Glutamatergic neuron (in vitro differentiated cells): ENCODE measurements around the gene DNMT1. TPM values are rescaled to one million over a fixed set of nuclear protein-coding genes. Genes with fewer than 3 reads are reported as not detected.
A peak's percentile ranks its signal among the peaks of the same experiment; 100 is the strongest.

Experiments used
- DNase-seq: peaks from one replicate; pipeline ENCODE4 v3.0.0; 2022
- H3K27ac Mint-ChIP-seq: one replicate; pipeline ENCODE4 v1.8.0; 2020; ENCODE audit warnings: mild to moderate bottlenecking, mixed read lengths, inconsistent platforms; ENCODE audit not compliant: unreplicated experiment
- H3K27me3 Mint-ChIP-seq: one replicate; pipeline ENCODE4 v1.8.0; 2020; ENCODE audit warnings: mild to moderate bottlenecking, moderate library complexity, mixed read lengths, inconsistent platforms; ENCODE audit not compliant: unreplicated experiment
- H3K36me3 Mint-ChIP-seq: one replicate; pipeline ENCODE4 v1.8.0; 2020; ENCODE audit warnings: mild to moderate bottlenecking, mixed read lengths, inconsistent platforms; ENCODE audit not compliant: unreplicated experiment
- H3K4me1 Mint-ChIP-seq: one replicate; pipeline ENCODE4 v1.8.0; 2020; ENCODE audit warnings: mild to moderate bottlenecking, low read depth, mixed read lengths, inconsistent platforms; ENCODE audit not compliant: unreplicated experiment
- H3K4me3 Mint-ChIP-seq: one replicate; pipeline ENCODE4 v1.8.0; 2020; ENCODE audit warnings: mild to moderate bottlenecking, mixed read lengths, inconsistent platforms; ENCODE audit not compliant: unreplicated experiment
- H3K9me3 Mint-ChIP-seq: one replicate; pipeline ENCODE4 v1.8.0; 2020; ENCODE audit warnings: mild to moderate bottlenecking, moderate library complexity, mixed read lengths, inconsistent platforms; ENCODE audit not compliant: unreplicated experiment
- total RNA-seq: library from RNA; stranded (reverse); fragmentation: NEBNext Ultra II Directional; extraction: Animal tissue kit (Norgen Biotek cat#: 25700); gene quantifications from one replicate; pipeline ENCODE4 v1.2.1, GENCODE V29; 2021; ENCODE audit not compliant: unreplicated experiment
- TF ChIP-seq, protein P1 (sequence below): fragments of 200-600 bp; sonication (generic); IDR thresholded peaks from one replicate; pipeline ENCODE4 v1.5.0; 2021; ENCODE audit not compliant: partially characterized antibody, unreplicated experiment

The DNMT1 gene
- total RNA-seq, 1 donor from 2014 or later: 129 TPM

DNA sequence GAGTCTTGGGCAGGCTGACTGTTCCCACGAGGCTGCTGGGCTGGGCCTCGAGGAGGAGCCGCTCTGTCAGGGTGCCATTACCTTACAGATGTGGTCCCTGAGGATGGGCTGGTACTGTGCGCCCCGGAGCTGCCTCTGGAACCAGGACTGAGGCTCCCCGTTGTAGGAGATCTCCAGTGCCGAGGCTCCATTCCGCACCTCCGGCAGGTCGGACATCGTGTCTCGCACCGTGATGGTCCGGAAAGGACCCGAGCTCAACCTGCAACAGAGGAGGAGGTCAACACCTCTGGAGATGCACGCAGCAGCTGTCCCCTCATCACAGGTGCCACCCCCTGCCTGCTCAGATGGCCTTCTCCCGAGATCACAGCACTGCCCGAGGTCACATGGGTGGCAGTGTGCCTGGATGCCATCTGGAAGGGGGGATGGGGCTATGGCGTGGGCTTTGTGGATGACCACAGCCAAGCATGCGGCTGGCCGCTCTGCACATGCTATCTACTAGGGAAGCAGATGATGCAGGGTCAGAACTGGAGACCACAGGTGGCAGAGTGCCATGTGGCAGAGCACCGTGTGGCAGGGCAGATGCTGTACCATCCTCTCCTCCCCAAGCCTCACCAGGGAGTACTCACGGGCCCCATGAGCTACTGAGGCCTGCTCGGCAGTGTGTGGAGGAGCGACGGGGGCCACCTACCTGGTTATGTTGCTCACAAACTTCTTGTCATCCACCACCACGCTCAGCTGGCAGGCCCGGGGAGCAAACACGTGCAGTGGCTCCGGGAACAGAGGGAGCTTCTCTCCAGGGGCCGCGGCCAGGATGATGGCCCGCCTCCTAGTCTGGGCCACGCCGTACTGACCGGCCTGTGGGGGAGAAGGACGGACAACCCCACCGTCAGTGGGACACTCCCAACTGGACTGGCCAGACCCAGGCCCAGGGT, 56.7 kb downstream of the DNMT1 start:
- Mint-ChIP-seq H3K4me1 (peaks cover 3% of the 10 kb centered on the region), H3K27me3 (peaks cover 11% of the 10 kb centered on the region), H3K27ac (peak overlapping the region; percentile 82), H3K4me3 (no peak overlapping the region), H3K9me3 (peaks cover 4% of the 10 kb centered on the region), H3K36me3 (peaks cover 2% of the 10 kb centered on the region)
- no peak for DNase-seq
- TF ChIP-seq, protein P1, sequence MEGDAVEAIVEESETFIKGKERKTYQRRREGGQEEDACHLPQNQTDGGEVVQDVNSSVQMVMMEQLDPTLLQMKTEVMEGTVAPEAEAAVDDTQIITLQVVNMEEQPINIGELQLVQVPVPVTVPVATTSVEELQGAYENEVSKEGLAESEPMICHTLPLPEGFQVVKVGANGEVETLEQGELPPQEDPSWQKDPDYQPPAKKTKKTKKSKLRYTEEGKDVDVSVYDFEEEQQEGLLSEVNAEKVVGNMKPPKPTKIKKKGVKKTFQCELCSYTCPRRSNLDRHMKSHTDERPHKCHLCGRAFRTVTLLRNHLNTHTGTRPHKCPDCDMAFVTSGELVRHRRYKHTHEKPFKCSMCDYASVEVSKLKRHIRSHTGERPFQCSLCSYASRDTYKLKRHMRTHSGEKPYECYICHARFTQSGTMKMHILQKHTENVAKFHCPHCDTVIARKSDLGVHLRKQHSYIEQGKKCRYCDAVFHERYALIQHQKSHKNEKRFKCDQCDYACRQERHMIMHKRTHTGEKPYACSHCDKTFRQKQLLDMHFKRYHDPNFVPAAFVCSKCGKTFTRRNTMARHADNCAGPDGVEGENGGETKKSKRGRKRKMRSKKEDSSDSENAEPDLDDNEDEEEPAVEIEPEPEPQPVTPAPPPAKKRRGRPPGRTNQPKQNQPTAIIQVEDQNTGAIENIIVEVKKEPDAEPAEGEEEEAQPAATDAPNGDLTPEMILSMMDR: no peak

DNA sequence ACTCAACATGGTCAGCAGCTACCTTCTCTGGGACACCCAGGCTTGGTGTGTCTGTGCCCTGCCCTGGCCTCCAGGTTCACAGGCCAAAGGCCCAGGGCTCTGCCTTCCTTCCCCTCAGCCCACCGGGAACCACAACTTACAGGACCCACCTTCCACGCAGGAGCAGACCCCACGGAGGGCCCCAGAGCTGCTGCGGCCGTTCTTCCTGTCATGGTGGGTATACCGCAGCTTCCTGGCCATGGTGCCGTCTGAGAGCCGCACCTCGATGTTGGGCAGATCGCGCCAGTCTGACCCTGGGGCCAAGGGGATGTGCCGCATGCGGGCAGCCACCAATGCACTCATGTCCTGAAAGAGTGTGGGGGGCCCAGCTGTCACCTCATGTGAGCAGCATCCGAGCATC, 57.8 kb downstream of the DNMT1 start:
- no peak overlapping the region for H3K27ac Mint-ChIP-seq
- peaks cover 6% of the 10 kb centered on the region for H3K36me3 Mint-ChIP-seq
- H3K4me3 Mint-ChIP-seq: no peak overlapping the region
- peaks cover 4% of the 10 kb centered on the region for H3K9me3 Mint-ChIP-seq
- H3K27me3 Mint-ChIP-seq: peaks cover 11% of the 10 kb centered on the region
- H3K4me1 Mint-ChIP-seq: peaks cover 3% of the 10 kb centered on the region
- TF ChIP-seq, protein P1: no peak
- DNase-seq: no peak

DNA sequence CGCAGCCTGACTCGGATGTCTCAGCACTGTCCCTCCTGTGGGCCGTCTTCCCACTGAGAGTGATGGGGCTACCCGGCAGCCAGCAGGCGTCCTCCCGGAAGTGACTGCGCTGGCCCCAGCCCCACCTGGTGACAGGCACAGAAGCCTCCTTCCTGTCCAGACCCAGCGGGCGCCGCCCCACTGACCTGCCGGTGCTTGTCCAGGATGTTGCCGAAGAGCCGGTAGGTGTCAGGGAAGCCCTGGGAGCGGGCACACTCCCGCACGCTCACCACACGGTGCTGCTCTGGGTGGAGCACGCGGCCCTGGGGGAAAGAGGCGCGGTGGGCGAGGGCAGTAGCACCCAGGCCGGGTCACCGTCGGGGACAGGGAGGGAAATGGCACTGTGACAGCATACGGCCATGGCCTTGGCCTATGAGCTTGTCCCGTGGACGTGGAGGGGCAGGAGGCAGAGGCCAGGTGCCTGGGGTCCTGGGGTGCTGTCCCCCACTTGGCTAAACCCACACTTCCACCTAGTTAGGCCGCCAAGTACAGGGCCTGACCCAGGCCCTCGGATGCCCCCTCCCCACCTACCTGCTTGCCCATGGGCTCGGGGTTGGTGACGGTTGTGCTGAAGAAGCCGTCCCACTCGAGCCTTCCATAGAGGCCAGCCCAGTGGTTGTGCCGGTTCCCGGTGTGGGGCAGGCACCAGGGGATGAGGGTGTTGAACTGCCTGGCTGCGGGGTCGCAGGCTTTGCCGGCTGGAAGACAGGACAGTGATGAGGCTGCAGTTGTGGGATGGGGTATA, 59.0 kb downstream of the DNMT1 start:
- peaks cover 6% of the 10 kb centered on the region for H3K36me3 Mint-ChIP-seq
- TF ChIP-seq, protein P1: no peak
- H3K27ac Mint-ChIP-seq: no peak overlapping the region
- no peak overlapping the region for H3K4me3 Mint-ChIP-seq
- peaks cover 3% of the 10 kb centered on the region for H3K4me1 Mint-ChIP-seq
- no peak for DNase-seq
- H3K27me3 Mint-ChIP-seq: peaks cover 10% of the 10 kb centered on the region
- H3K9me3 Mint-ChIP-seq: peaks cover 4% of the 10 kb centered on the region

DNA sequence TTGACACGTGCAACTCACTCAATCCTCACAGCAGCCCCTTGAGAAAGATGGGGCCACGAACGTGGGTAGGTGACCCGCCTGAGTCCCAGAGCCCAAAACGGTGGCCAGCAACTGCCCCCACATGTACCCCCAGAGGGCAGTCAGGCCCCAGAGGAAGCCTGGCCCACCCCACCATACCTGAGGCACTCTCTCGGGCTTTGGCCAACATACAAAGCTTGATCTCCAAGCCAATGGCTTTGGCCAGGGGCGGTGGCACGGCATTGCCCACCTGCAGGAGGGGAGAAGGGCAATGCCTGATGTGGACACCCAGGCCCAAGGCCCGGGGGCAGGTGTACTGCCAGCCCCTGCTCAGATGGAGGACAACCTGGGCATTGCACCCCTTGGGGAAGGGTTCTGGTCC, 60.7 kb downstream of the DNMT1 start:
- H3K4me1 Mint-ChIP-seq: peaks cover 2% of the 10 kb centered on the region
- H3K27me3 Mint-ChIP-seq: peaks cover 7% of the 10 kb centered on the region
- peaks cover 6% of the 10 kb centered on the region for H3K36me3 Mint-ChIP-seq
- no peak overlapping the region for H3K27ac Mint-ChIP-seq
- no peak overlapping the region for H3K4me3 Mint-ChIP-seq
- TF ChIP-seq, protein P1: no peak
- DNase-seq: no peak
- H3K9me3 Mint-ChIP-seq: peaks cover 4% of the 10 kb centered on the region
